GM23338 (cell line): Measurements from ENCODE around the gene GLYATL2. TPM values are rescaled to one million over a fixed set of nuclear protein-coding genes. Genes with fewer than 3 reads are reported as not detected.

Experiments used
- ATAC-seq: fragments of 200-7000 bp; cut with Tn5 transposase; 3 replicates; pipeline ENCODE4 v1.9.1; 2020
- DNase-seq: peaks from one replicate; pipeline ENCODE4 v3.0.0-alpha.2; 2015; ENCODE audit warnings: low spot score
- H2AFZ ChIP-seq: fragments of 200-600 bp; sonication (generic); 2 replicates; pipeline ENCODE4 v1.8.0; 2016; ENCODE audit warnings: antibody characterized with exemption, mild to moderate bottlenecking, moderate library complexity
- H3F3A ChIP-seq: fragments of 200-600 bp; sonication (generic); replicated peaks from 2 replicates; pipeline ENCODE4 v1.8.0; 2017; ENCODE audit warnings: antibody characterized with exemption, mixed run types, low read depth
- H3K27ac ChIP-seq: fragments of 200-600 bp; sonication (generic); 2 replicates; pipeline ENCODE4 v1.6.1; 2016; ENCODE audit warnings: low read depth
- H3K27me3 ChIP-seq: fragments of 200-600 bp; sonication (generic); 2 replicates; pipeline ENCODE4 v1.8.0; 2016; ENCODE audit warnings: mild to moderate bottlenecking, mixed run types, moderate library complexity; ENCODE audit not compliant: insufficient read depth
- H3K36me3 ChIP-seq: fragments of 200-600 bp; sonication (generic); 2 replicates; pipeline ENCODE4 v1.8.0; 2016; ENCODE audit warnings: mild to moderate bottlenecking; ENCODE audit not compliant: insufficient read depth
- H3K4me1 ChIP-seq: fragments of 200-600 bp; sonication (generic); 2 replicates; pipeline ENCODE4 v1.8.0; 2016; ENCODE audit warnings: mild to moderate bottlenecking, moderate library complexity; ENCODE audit not compliant: insufficient read depth
- H3K4me2 ChIP-seq: fragments of 200-600 bp; sonication (generic); 2 replicates; pipeline ENCODE4 v1.7.1; 2017; ENCODE audit warnings: mixed run types
- H3K4me3 ChIP-seq: fragments of 200-600 bp; sonication (generic); 2 replicates; pipeline ENCODE4 v1.6.1; 2016; ENCODE audit warnings: mixed run types
- H3K79me2 ChIP-seq: fragments of 200-600 bp; sonication (generic); replicated peaks from 2 replicates; pipeline ENCODE4 v1.8.0; 2017; ENCODE audit warnings: mild to moderate bottlenecking; ENCODE audit not compliant: insufficient read depth
- H3K9me2 ChIP-seq: fragments of 200-600 bp; sonication (generic); 2 replicates; pipeline ENCODE4 v1.8.0; 2017; ENCODE audit not compliant: insufficient read depth
- H4K20me1 ChIP-seq: fragments of 200-600 bp; sonication (generic); replicated peaks from 2 replicates; pipeline ENCODE4 v1.8.0; 2017; ENCODE audit warnings: mild to moderate bottlenecking; ENCODE audit not compliant: insufficient read depth
- H3K27ac Mint-ChIP-seq: 2 replicates; pipeline ENCODE4 v1.8.0; 2020; ENCODE audit warnings: inconsistent platforms, mild to moderate bottlenecking, moderate library complexity, mixed read lengths
- H3K27me3 Mint-ChIP-seq: 3 replicates; pipeline ENCODE4 v1.8.0; 2022; ENCODE audit warnings: low read depth, mild to moderate bottlenecking, moderate library complexity, mixed read lengths, inconsistent platforms; ENCODE audit not compliant: insufficient read depth, poor library complexity
- H3K36me3 Mint-ChIP-seq: 3 replicates; pipeline ENCODE4 v1.8.0; 2021; ENCODE audit warnings: low read depth, mild to moderate bottlenecking, inconsistent platforms, moderate library complexity, mixed read lengths
- H3K4me1 Mint-ChIP-seq: 3 replicates; pipeline ENCODE4 v1.8.0; 2020; ENCODE audit warnings: mild to moderate bottlenecking, inconsistent platforms, mixed read lengths
- H3K4me3 Mint-ChIP-seq: 3 replicates; pipeline ENCODE4 v1.8.0; 2021; ENCODE audit warnings: moderate library complexity, mild to moderate bottlenecking, inconsistent platforms, mixed read lengths
- H3K9me3 Mint-ChIP-seq: 3 replicates; pipeline ENCODE4 v1.8.0; 2020; ENCODE audit warnings: moderate library complexity, mild to moderate bottlenecking, inconsistent platforms, mixed read lengths
- CREB1 ChIP-seq: fragments of 250-450 bp; sonication (Bioruptor Pico); IDR thresholded peaks from 2 replicates; pipeline ENCODE4 v1.5.0; 2020; ENCODE audit warnings: low read depth, mild to moderate bottlenecking, moderate library complexity
- CTCF ChIP-seq, 2 experiments: fragments of 200-600 bp in 1 of 2; sonication (generic) in 1 of 2; conservative IDR thresholded peaks; 2 replicates each; pipeline versions ENCODE4 v1.5.1 to v1.6.1; 2016 to 2017; ENCODE audit warnings: antibody characterized with exemption in 2 of 2, low read depth in 2 of 2, mild to moderate bottlenecking in 2 of 2, moderate library complexity in 1 of 2
- JUNB ChIP-seq: IDR thresholded peaks from one replicate; pipeline ENCODE4 v1.6.1; 2016; ENCODE audit warnings: antibody characterized with exemption; ENCODE audit not compliant: unreplicated experiment
- ZNF462 ChIP-seq: fragments of 250-450 bp; sonication (Bioruptor Pico); IDR thresholded peaks from 2 replicates; pipeline ENCODE4 v1.5.0; 2020; ENCODE audit warnings: mild to moderate bottlenecking, moderate library complexity
- polyA plus RNA-seq: library from polyadenylated mRNA; unstranded; fragments of >200 nt; fragmentation: Nextera tagmentation; extraction: Ambion mirVana; gene quantifications from 2 replicates; pipeline ENCODE4 v1.2.1, GENCODE V29; 2016
- total RNA-seq: library from RNA; depleted of rRNA; stranded (reverse); fragments of >200 nt; shearing (Covaris generic); gene quantifications from 2 replicates; pipeline ENCODE4 v1.2.3, GENCODE V29; 2014

GLYATL2 gene
- total and polyA plus RNA-seq, 2 experiments from 2014 or later = 0.63 to 0.76 TPM

- Mint-ChIP-seq H3K4me3 (no peak overlapping the region), H3K4me1 (no peaks in the 10 kb centered on the region), H3K9me3 (peaks cover 45% of the 10 kb centered on the region), H3K36me3 (no peaks in the 10 kb centered on the region; the same call in 2 of the 3 replicates), H3K27ac (no peak overlapping the region; the same call in 1 of the 2 replicates), H3K27me3 (no peaks in the 10 kb centered on the region)
- DNase-seq (peak; percentile 81), ATAC-seq (peak; percentile 97)
- Histone ChIP-seq H3K27ac (no peak overlapping the region), H3K9me2 (no peaks in the 10 kb centered on the region), H2AFZ (peak overlapping the region; percentile 87), H3K4me3 (no peak overlapping the region), H3K36me3 (peaks cover 5% of the 10 kb centered on the region; the same call in 1 of the 2 replicates), H4K20me1 (no peaks in the 10 kb centered on the region), H3K4me1 (no peaks in the 10 kb centered on the region), H3K27me3 (no peaks in the 10 kb centered on the region), H3K4me2 (no peak overlapping the region), H3K79me2 (no peaks in the 10 kb centered on the region), H3F3A (no peaks in the 10 kb centered on the region)
- no peak for TF ChIP-seq JUNB
- TF ChIP-seq CTCF (conservative IDR thresholded peaks at IDR 0.05; ENCODE audit: low read depth in 2 of 2) = peak; percentile 84 to 92
- TF ChIP-seq ZNF462 (CRISPR knock-in tag) = no peak
- TF ChIP-seq CREB1 (CRISPR knock-in tag) = no peak
These were observed 56.0 kb downstream of the GLYATL2 start for GRCh38 chr11:58788355-58789023.
